GM19023 (cell line): ENCODE results near the gene ITGBL1.

ENCODE experiments used
- ATAC-seq: cut with Tn5 transposase; IDR thresholded peaks from one replicate; pipeline ENCODE4 v1.9.1; 2021; ENCODE audit warnings: mild to moderate bottlenecking, moderate library complexity; ENCODE audit not compliant: unreplicated experiment

ITGBL1 gene

GRCh38 chr13:101451641-101452040 is 834 bp upstream of the ITGBL1 start:
- no peak for ATAC-seq

- no peak for ATAC-seq
Observed at GRCh38 chr13:101453784-101454201, 1.3 kb downstream of the ITGBL1 start.

- no peak for ATAC-seq
Observed at GRCh38 chr13:101454767-101455166, 2.3 kb downstream of the ITGBL1 start.

GRCh38 chr13:101455863-101456262 is 3.4 kb downstream of the ITGBL1 start:
- ATAC-seq, result no peak

- ATAC-seq, result no peak
Observed at GRCh38 chr13:101457176-101457575, 4.7 kb downstream of the ITGBL1 start.

GRCh38 chr13:101465877-101466276 is 13.4 kb downstream of the ITGBL1 start:
- no peak for ATAC-seq

GRCh38 chr13:101467415-101467814 is 14.9 kb downstream of the ITGBL1 start:
- no peak for ATAC-seq

- ATAC-seq, result no peak
Observed at GRCh38 chr13:101473458-101473857, 21.0 kb downstream of the ITGBL1 start.

GRCh38 chr13:101474419-101474957 is 22.0 kb downstream of the ITGBL1 start:
- ATAC-seq, result no peak

GRCh38 chr13:101475536-101475935 is 23.1 kb downstream of the ITGBL1 start:
- no peak for ATAC-seq

- ATAC-seq, result no peak
Observed at GRCh38 chr13:101481421-101481820, 28.9 kb downstream of the ITGBL1 start.

GRCh38 chr13:101486708-101487437 is 34.4 kb downstream of the ITGBL1 start:
- ATAC-seq, result no peak

- ATAC-seq, result no peak
Observed at GRCh38 chr13:101487438-101487830, 35.0 kb downstream of the ITGBL1 start.

GRCh38 chr13:101488734-101489133 is 36.3 kb downstream of the ITGBL1 start:
- ATAC-seq, result no peak

GRCh38 chr13:101489643-101490405 is 37.3 kb downstream of the ITGBL1 start:
- no peak for ATAC-seq

GRCh38 chr13:101490406-101491015 is 38.0 kb downstream of the ITGBL1 start:
- ATAC-seq, result no peak

GRCh38 chr13:101492251-101492910 is 39.9 kb downstream of the ITGBL1 start:
- ATAC-seq, result no peak

GRCh38 chr13:101493541-101493940 is 41.1 kb downstream of the ITGBL1 start:
- ATAC-seq, result no peak

GRCh38 chr13:101499406-101499805 is 46.9 kb downstream of the ITGBL1 start:
- no peak for ATAC-seq

- ATAC-seq, result no peak
Observed at GRCh38 chr13:101502618-101503017, 50.1 kb downstream of the ITGBL1 start.

GRCh38 chr13:101511161-101511560 is 58.7 kb downstream of the ITGBL1 start:
- no peak for ATAC-seq
